SU-DHL-6 (cell line): Measurements from ENCODE around the gene ACAA1.

Experiments used
- EZH2phosphoT487 ChIP-seq: fragments of 200-600 bp; sonication (generic), shearing (Covaris generic); conservative IDR thresholded peaks from 2 replicates; pipeline ENCODE4 v1.6.1; 2018; ENCODE audit warnings: mild to moderate bottlenecking, antibody characterized with exemption, low read length, moderate library complexity, mixed read lengths
- TF ChIP-seq, protein P1 (sequence below): fragments of 200-600 bp; sonication (generic); IDR thresholded peaks from one replicate; pipeline ENCODE4 v1.5.1; 2017; ENCODE audit warnings: antibody characterized with exemption, mild to moderate bottlenecking, low read length, moderate library complexity; ENCODE audit not compliant: insufficient read depth, poor library complexity, severe bottlenecking

DNA sequence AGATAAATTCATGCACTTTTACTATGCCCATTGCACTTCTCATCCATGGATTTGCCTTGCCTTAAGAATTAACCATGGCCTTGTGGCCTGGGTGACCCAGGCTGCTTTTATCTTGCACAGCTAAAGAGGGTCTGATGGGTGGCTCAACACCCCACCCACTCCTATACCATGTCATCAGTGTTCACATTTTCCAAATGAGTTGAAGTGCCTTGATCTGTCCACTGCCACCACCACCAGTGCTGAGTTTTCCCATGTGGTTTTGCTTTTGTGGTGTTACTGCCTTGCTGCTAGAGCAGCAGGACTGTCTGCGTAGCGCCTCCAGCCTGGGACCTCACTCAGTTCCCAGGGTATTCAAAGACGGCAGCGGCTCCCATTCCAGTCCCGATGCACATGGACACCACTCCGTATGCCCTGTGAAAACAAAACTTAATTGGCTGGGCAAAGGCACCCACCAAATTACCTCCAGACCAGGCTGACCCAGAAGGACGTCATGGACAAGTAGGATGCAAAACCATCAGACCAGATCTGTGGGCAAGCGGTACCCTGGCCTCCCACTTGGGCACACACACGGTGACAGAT lies 14.1 kb downstream of the ACAA1 start:
- TF ChIP-seq, protein P1, sequence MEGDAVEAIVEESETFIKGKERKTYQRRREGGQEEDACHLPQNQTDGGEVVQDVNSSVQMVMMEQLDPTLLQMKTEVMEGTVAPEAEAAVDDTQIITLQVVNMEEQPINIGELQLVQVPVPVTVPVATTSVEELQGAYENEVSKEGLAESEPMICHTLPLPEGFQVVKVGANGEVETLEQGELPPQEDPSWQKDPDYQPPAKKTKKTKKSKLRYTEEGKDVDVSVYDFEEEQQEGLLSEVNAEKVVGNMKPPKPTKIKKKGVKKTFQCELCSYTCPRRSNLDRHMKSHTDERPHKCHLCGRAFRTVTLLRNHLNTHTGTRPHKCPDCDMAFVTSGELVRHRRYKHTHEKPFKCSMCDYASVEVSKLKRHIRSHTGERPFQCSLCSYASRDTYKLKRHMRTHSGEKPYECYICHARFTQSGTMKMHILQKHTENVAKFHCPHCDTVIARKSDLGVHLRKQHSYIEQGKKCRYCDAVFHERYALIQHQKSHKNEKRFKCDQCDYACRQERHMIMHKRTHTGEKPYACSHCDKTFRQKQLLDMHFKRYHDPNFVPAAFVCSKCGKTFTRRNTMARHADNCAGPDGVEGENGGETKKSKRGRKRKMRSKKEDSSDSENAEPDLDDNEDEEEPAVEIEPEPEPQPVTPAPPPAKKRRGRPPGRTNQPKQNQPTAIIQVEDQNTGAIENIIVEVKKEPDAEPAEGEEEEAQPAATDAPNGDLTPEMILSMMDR: no peak
- TF ChIP-seq EZH2phosphoT487: no peak
